Spleen (tissue), 11 donors: Measurements from ENCODE around the gene TRPV4. TPM values are rescaled to one million over a fixed set of nuclear protein-coding genes. Genes with fewer than 3 reads are reported as not detected.

Experiments used
- DNase-seq: peaks from one replicate; pipeline ENCODE4 v3.0.0-alpha.2; 2020
- H3K27ac ChIP-seq, 8 donors: fragments of 200-600 bp; sonication (generic) in 7 of 8; 1 replicate in 4 of 8; 2 replicates in 4 of 8; pipeline versions ENCODE4 v1.5.0 to v1.8.0; 2016 to 2021; ENCODE audit warnings: inconsistent platforms in 4 of 8, mild to moderate bottlenecking in 4 of 8, moderate library complexity in 1 of 8
- H3K27me3 ChIP-seq, 7 donors: fragments of 200-600 bp; sonication (generic) in 6 of 7; replicated peaks in 1 of 7; 1 replicate in 4 of 7; 2 replicates in 3 of 7; pipeline versions ENCODE4 v1.5.0 to v1.8.0; 2016 to 2021; ENCODE audit warnings: inconsistent platforms in 3 of 7, mild to moderate bottlenecking in 1 of 7
- H3K36me3 ChIP-seq, 6 donors: fragments of 200-600 bp; sonication (generic) in 5 of 6; 1 replicate in 4 of 6; 2 replicates in 2 of 6; pipeline versions ENCODE4 v1.5.0 to v1.8.0; 2016 to 2021; ENCODE audit warnings: inconsistent platforms in 2 of 6
- H3K4me1 ChIP-seq, 6 donors: fragments of 200-600 bp; sonication (generic) in 5 of 6; 1 replicate in 3 of 6; 2 replicates in 3 of 6; pipeline versions ENCODE4 v1.5.0 to v1.8.0; 2016 to 2021; ENCODE audit warnings: inconsistent platforms in 3 of 6
- H3K4me3 ChIP-seq, 8 donors: fragments of 200-600 bp; sonication (generic) in 7 of 8; 1 replicate in 4 of 8; 2 replicates in 4 of 8; pipeline versions ENCODE4 v1.5.0 to v1.8.0; 2016 to 2021; ENCODE audit warnings: inconsistent platforms in 4 of 8, mild to moderate bottlenecking in 4 of 8, moderate library complexity in 2 of 8
- H3K9me3 ChIP-seq, 8 donors: fragments of 200-600 bp; sonication (generic) in 7 of 8; 1 replicate in 4 of 8; 2 replicates in 4 of 8; pipeline versions ENCODE4 v1.5.0 to v1.8.0; 2016 to 2021; ENCODE audit warnings: inconsistent platforms in 4 of 8
- CTCF ChIP-seq, 11 experiments: fragments of 200-600 bp in 7 of 11; fragments of 450-650 bp in 4 of 11; sonication (generic) in 4 of 11; IDR thresholded peaks in 8 of 11; conservative IDR thresholded peaks in 3 of 11; 1 replicate in 7 of 11; 2 replicates in 4 of 11; pipeline versions ENCODE4 v1.4.0 to v1.8.0; 2016 to 2021; ENCODE audit warnings: antibody characterized with exemption in 11 of 11, inconsistent platforms in 4 of 11, mild to moderate bottlenecking in 1 of 11
- POLR2A ChIP-seq, 3 donors: fragments of 450-650 bp; IDR thresholded peaks; one replicate each; pipeline ENCODE4 v1.5.1; 2017; ENCODE audit warnings: antibody characterized with exemption in 3 of 3, mild to moderate bottlenecking in 1 of 3
- POLR2AphosphoS5 ChIP-seq, 3 donors: sonication (generic); formaldehyde crosslinking; IDR thresholded peaks; one replicate each; pipeline ENCODE4 v1.5.1; 2017; ENCODE audit warnings: antibody characterized with exemption in 3 of 3
- WGBS, 5 donors: extraction: QIAGEN DNeasy Blood & Tissue Kit in 3 of 5; methylation state at CpG; one replicate each; pipeline versions ENCODE4 v1.1.5 to v1.1.7; 2013 to 2018; 5-methylcytosine and 5-hydroxymethylcytosine counted together
- intact Hi-C: fragments of 100-400 bp; cut with DNase I; formaldehyde crosslinking; loops from one replicate; pipeline ENCODE4 v1.15.0; 2023; ENCODE audit warnings: low total_unique reads
- polyA plus RNA-seq, 3 donors: library from polyadenylated mRNA; stranded (reverse); fragments of 200-250 nt; gene quantifications; one replicate each; pipeline ENCODE4 v1.2.1, GENCODE V29; 2013
- total RNA-seq, 7 donors: library from RNA; depleted of rRNA in 3 of 7; stranded (reverse); fragments of >200 nt in 3 of 7; fragmentation: NEBNext Ultra II Directional in 4 of 7; extraction: Animal tissue kit (Norgen Biotek cat#: 25700) in 4 of 7; gene quantifications; one replicate each; pipeline versions ENCODE4 v1.1.0 to v1.2.1, GENCODE V29; 2016 to 2021
- donor health status: healthy with polysubstance abuse.
- donor health status: DM: no; HTN: no; CAD: no; lungs with moderate emphysema.
- donor health status: DM: no; HTN: no; CAD: no.
- donor health status: Bipolar disorder and iron deficiency.
- donor health status: healthy.
- donor health status: DM: no; HTN: no; CAD: no.
- donor health status: DM: yes; HTN: yes; CAD: no.

TRPV4 gene
- total and polyA plus RNA-seq, 10 donors, result 0.49 to 8.0 (median 4.4) TPM

GRCh38 chr12:109785854-109786253, 47.3 kb downstream of the TRPV4 start:
- Histone ChIP-seq H3K4me1 (no peaks in the 10 kb centered on the region), H3K27ac (no peak overlapping the region), H3K27me3 (peaks cover 0 to 7% (median 0%) of the 10 kb centered on the region in 7 donors), H3K36me3 (no peaks in the 10 kb centered on the region), H3K4me3 (no peak overlapping the region), H3K9me3 (no peaks in the 10 kb centered on the region)
- no peak for TF ChIP-seq CTCF (IDR thresholded peaks at IDR 0.05 in 8 of 11, conservative IDR thresholded peaks at IDR 0.05 in 3 of 11)
- TF ChIP-seq POLR2AphosphoS5 (IDR thresholded peaks at IDR 0.05), result no peak
- no peak for TF ChIP-seq POLR2A (IDR thresholded peaks at IDR 0.05)
- intact Hi-C loops, result no loop called here
- DNase-seq, result no peak
- WGBS, 5 donors, result 73 to 91% (median 86%) methylated on average over 4 of the region's 4 CpGs

GRCh38 chr12:109783965-109784244, 49.3 kb downstream of the TRPV4 start:
- no peak overlapping the region for H3K27ac ChIP-seq
- H3K36me3 ChIP-seq, result no peaks in the 10 kb centered on the region
- H3K4me1 ChIP-seq, result no peaks in the 10 kb centered on the region
- H3K4me3 ChIP-seq, result no peak overlapping the region
- intact Hi-C loops, result no loop called here
- DNase-seq, result no peak
- WGBS, 5 donors, result 70 to 97% (median 79%) methylated on average over 2 to 8 of the region's 8 CpGs
- peaks cover 0 to 6% (median 0%) of the 10 kb centered on the region in 7 donors for H3K27me3 ChIP-seq
- TF ChIP-seq POLR2A (IDR thresholded peaks at IDR 0.05), result no peak
- TF ChIP-seq CTCF (IDR thresholded peaks at IDR 0.05 in 8 of 11, conservative IDR thresholded peaks at IDR 0.05 in 3 of 11), result no peak
- TF ChIP-seq POLR2AphosphoS5 (IDR thresholded peaks at IDR 0.05), result no peak
- H3K9me3 ChIP-seq, result peaks cover 0 to 9% (median 6%) of the 10 kb centered on the region in 8 donors

DNA sequence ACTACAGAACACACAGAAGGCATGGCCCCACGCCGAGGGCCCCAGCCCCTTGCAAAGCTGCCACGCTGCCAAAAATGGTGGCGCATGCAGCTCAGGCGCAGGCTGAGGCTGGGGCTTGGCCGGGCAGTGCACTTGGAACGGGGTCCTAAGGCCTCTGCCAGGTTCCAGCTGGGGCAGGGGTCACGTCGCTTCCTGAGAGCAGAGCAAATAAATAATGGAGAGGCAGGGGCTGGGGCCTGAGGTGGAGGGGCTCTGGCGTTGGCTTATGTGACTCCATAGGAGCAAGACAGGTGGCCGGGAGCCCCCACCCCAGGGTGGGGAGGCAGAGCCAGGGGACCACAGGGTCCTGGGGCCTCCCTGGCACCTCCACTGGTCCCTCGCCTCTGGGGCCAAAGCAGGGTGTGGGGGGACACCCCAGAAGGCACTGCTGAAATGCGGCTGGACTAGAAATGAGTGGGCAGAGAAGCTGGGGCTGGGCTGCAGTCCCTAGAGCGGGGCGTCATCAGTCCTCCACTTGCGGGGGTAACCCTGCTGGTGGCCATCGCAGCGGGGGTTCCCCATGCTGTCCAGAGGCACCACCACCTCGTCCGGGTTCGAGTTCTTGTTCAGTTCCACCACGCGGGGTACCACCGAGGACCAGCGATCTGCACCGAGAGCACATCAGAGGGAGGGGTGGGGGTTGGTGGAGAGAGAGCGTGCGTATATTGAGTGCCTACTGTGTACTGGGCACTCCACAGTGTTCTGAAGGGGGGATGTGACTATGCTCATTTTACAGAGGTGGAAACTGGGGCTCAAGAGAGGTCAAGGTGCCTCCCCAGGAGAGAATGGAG, 49.8 kb downstream of the TRPV4 start:
- H3K4me1 ChIP-seq, result no peaks in the 10 kb centered on the region
- no peaks in the 10 kb centered on the region for H3K36me3 ChIP-seq
- intact Hi-C loops, result no loop called here
- peaks cover 0 to 14% (median 11%) of the 10 kb centered on the region in 8 donors for H3K9me3 ChIP-seq
- no peak for DNase-seq
- peaks cover 0 to 6% (median 0%) of the 10 kb centered on the region in 7 donors for H3K27me3 ChIP-seq
- H3K27ac ChIP-seq, result no peak overlapping the region
- H3K4me3 ChIP-seq, result no peak overlapping the region
- WGBS, 5 donors, result 87 to 92% (median 90%) methylated on average over 24 to 28 of the region's 28 CpGs
- TF ChIP-seq CTCF (IDR thresholded peaks at IDR 0.05 in 8 of 11, conservative IDR thresholded peaks at IDR 0.05 in 3 of 11) (no peak), POLR2A (IDR thresholded peaks at IDR 0.05) (no peak), POLR2AphosphoS5 (IDR thresholded peaks at IDR 0.05) (no peak)

GRCh38 chr12:109782326-109782703, 50.9 kb downstream of the TRPV4 start:
- no peak overlapping the region for H3K4me3 ChIP-seq
- no peak for DNase-seq
- 84 to 93% (median 90%) methylated on average over 6 to 9 of the region's 9 CpGs for WGBS, 5 donors
- no peak for TF ChIP-seq CTCF (IDR thresholded peaks at IDR 0.05 in 8 of 11, conservative IDR thresholded peaks at IDR 0.05 in 3 of 11)
- peaks cover 0 to 6% (median 0%) of the 10 kb centered on the region in 7 donors for H3K27me3 ChIP-seq
- H3K36me3 ChIP-seq, result no peaks in the 10 kb centered on the region
- peaks cover 0 to 14% (median 11%) of the 10 kb centered on the region in 8 donors for H3K9me3 ChIP-seq
- H3K4me1 ChIP-seq, result no peaks in the 10 kb centered on the region
- intact Hi-C loops, result no loop called here
- H3K27ac ChIP-seq, result no peak overlapping the region
